ENCODE measurements around the gene KLHL17.

GRCh38 chr1:974687-975328 lies 14.4 kb downstream of the KLHL17 start:
- no peak for TF ChIP-seq SIN3A (IDR thresholded peaks at IDR 0.05; ENCODE audit: low read depth, low read length)
- no peak for TF ChIP-seq TCF12 (IDR thresholded peaks at IDR 0.05; ENCODE audit: low read depth, low read length)
- no peak for TF ChIP-seq EP300 (IDR thresholded peaks at IDR 0.05; ENCODE audit: borderline replicate concordance in 1 of 2, control insufficient read depth in 1 of 2, low read depth in 2 of 2, low read length in 2 of 2)
- TF ChIP-seq EZH2 (IDR thresholded peaks at IDR 0.05; ENCODE audit: borderline replicate concordance, control insufficient read depth, low read depth, low read length) = no peak
- TF ChIP-seq MTA2 (IDR thresholded peaks at IDR 0.05; ENCODE audit: low read depth) = no peak
- TF ChIP-seq, protein P1, sequence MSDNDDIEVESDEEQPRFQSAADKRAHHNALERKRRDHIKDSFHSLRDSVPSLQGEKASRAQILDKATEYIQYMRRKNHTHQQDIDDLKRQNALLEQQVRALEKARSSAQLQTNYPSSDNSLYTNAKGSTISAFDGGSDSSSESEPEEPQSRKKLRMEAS (IDR thresholded peaks at IDR 0.05; ENCODE audit: low read depth, low read length) = no peak
- no peak for TF ChIP-seq RAD21 (IDR thresholded peaks at IDR 0.05; ENCODE audit: insufficient read depth, low read depth, low read length)
- TF ChIP-seq REST (IDR thresholded peaks at IDR 0.05; ENCODE audit: low read depth, low read length) = no peak
- TF ChIP-seq TBL1XR1 (IDR thresholded peaks at IDR 0.05; ENCODE audit: low read depth, low read length) = no peak
- no peak for TF ChIP-seq HDAC2 (IDR thresholded peaks at IDR 0.05)
- no peak for TF ChIP-seq BHLHE40 (IDR thresholded peaks at IDR 0.05; ENCODE audit: borderline replicate concordance in 1 of 2, low read depth in 2 of 2, low read length in 1 of 2)
- no peak for TF ChIP-seq CBX3 (IDR thresholded peaks at IDR 0.05; ENCODE audit: borderline replicate concordance, low read depth)
